Hepatocyte (in vitro differentiated cells): ENCODE measurements around the gene OR4M1. TPM values are rescaled to one million over a fixed set of nuclear protein-coding genes. Genes with fewer than 3 reads are reported as not detected.
A peak's percentile ranks its signal among the peaks of the same experiment; 100 is the strongest.
"Not testable (repeated sequence)": the region's sequence is repeated elsewhere in the genome, so short reads cannot be mapped to it uniquely, and the experiment has no call there.

Experiments
- DNase-seq: peaks from one replicate; pipeline ENCODE4 v3.0.0-alpha.2; 2016; ENCODE audit warnings: low spot score
- H2AFZ ChIP-seq: fragments of 200-600 bp; sonication (generic); 2 replicates; pipeline ENCODE4 v1.6.0; 2016; ENCODE audit warnings: antibody characterized with exemption, mild to moderate bottlenecking
- H3K27ac ChIP-seq: fragments of 200-600 bp; sonication (generic); 2 replicates; pipeline ENCODE4 v1.5.1; 2016; ENCODE audit warnings: mild to moderate bottlenecking
- H3K27me3 ChIP-seq: fragments of 200-600 bp; sonication (generic); 2 replicates; pipeline ENCODE4 v1.6.1; 2016
- H3K36me3 ChIP-seq: fragments of 200-600 bp; sonication (generic); replicated peaks from 2 replicates; pipeline ENCODE4 v1.5.1; 2016; ENCODE audit warnings: low read depth; ENCODE audit not compliant: insufficient read depth
- H3K4me1 ChIP-seq: fragments of 200-600 bp; sonication (generic); 2 replicates; pipeline ENCODE4 v1.5.1; 2016; ENCODE audit warnings: mild to moderate bottlenecking, moderate library complexity; ENCODE audit not compliant: insufficient read depth
- H3K4me2 ChIP-seq: fragments of 200-600 bp; sonication (generic); 2 replicates; pipeline ENCODE4 v1.6.0; 2016
- H3K4me3 ChIP-seq: fragments of 200-600 bp; sonication (generic); 2 replicates; pipeline ENCODE4 v1.5.1; 2016; ENCODE audit warnings: mild to moderate bottlenecking
- H3K79me2 ChIP-seq: fragments of 200-600 bp; sonication (generic); 2 replicates; pipeline ENCODE4 v1.6.0; 2017; ENCODE audit warnings: mild to moderate bottlenecking
- H3K9me2 ChIP-seq: fragments of 200-600 bp; sonication (generic); replicated peaks from 2 replicates; pipeline ENCODE4 v1.6.0; 2017; ENCODE audit warnings: mild to moderate bottlenecking; ENCODE audit not compliant: insufficient read depth
- H3K9me3 ChIP-seq: fragments of 200-600 bp; sonication (generic); 2 replicates; pipeline ENCODE4 v1.5.1; 2016; ENCODE audit warnings: low read depth, mild to moderate bottlenecking
- H4K20me1 ChIP-seq: fragments of 200-600 bp; sonication (generic); 2 replicates; pipeline ENCODE4 v1.6.0; 2016; ENCODE audit warnings: mild to moderate bottlenecking; ENCODE audit not compliant: insufficient read depth, poor library complexity, severe bottlenecking
- EZH2 ChIP-seq: fragments of 200-600 bp; sonication (generic); IDR thresholded peaks from 2 replicates; pipeline ENCODE4 v1.6.1; 2016; ENCODE audit warnings: antibody characterized with exemption, mild to moderate bottlenecking, borderline replicate concordance
- EZH2phosphoT487 ChIP-seq: fragments of 200-600 bp; sonication (generic); IDR thresholded peaks from one replicate; pipeline ENCODE4 v1.6.1; 2018; ENCODE audit warnings: antibody characterized with exemption, mild to moderate bottlenecking, low read depth, moderate library complexity; ENCODE audit not compliant: unreplicated experiment, severe bottlenecking
- WGBS: methylation state at CpG from one replicate; pipeline ENCODE4 v1.1.6; 2016; ENCODE audit warnings: low lambda C conversion rate; ENCODE audit errors: missing lambda C conversion rate; 5-methylcytosine and 5-hydroxymethylcytosine counted together
- polyA plus RNA-seq: library from polyadenylated mRNA; unstranded; fragments of >200 nt; fragmentation: Nextera tagmentation; extraction: Ambion mirVana; gene quantifications from 2 replicates; pipeline ENCODE4 v1.2.1, GENCODE V29; 2016
- total RNA-seq: library from RNA; depleted of rRNA; stranded (reverse); fragments of >200 nt; gene quantifications from 2 replicates; pipeline ENCODE4 v1.2.3, GENCODE V29; 2014
- TF ChIP-seq, protein P1 (sequence below): fragments of 200-600 bp; sonication (generic); IDR thresholded peaks from 2 replicates; pipeline ENCODE4 v1.5.1; 2016; ENCODE audit warnings: antibody characterized with exemption, mild to moderate bottlenecking; ENCODE audit not compliant: poor library complexity

Gene OR4M1
- total and polyA plus RNA-seq, 2 experiments from 2014 or later, result not detected

GRCh38 chr14:19799880-19800279 lies 26.6 kb downstream of the OR4M1 start:
- no peak overlapping the region for H3K27ac ChIP-seq
- peaks cover 25% of the 10 kb centered on the region for H3K9me3 ChIP-seq
- no peak overlapping the region for H3K4me3 ChIP-seq
- no peak overlapping the region for H3K4me2 ChIP-seq
- no peaks in the 10 kb centered on the region for H3K27me3 ChIP-seq
- no peaks in the 10 kb centered on the region for H4K20me1 ChIP-seq
- WGBS, result 63% methylated on average over 5 of the region's 5 CpGs
- H3K9me2 ChIP-seq, result no peaks in the 10 kb centered on the region
- no peaks in the 10 kb centered on the region for H3K79me2 ChIP-seq
- H3K4me1 ChIP-seq, result no peaks in the 10 kb centered on the region
- DNase-seq, result no peak
- TF ChIP-seq, protein P1, sequence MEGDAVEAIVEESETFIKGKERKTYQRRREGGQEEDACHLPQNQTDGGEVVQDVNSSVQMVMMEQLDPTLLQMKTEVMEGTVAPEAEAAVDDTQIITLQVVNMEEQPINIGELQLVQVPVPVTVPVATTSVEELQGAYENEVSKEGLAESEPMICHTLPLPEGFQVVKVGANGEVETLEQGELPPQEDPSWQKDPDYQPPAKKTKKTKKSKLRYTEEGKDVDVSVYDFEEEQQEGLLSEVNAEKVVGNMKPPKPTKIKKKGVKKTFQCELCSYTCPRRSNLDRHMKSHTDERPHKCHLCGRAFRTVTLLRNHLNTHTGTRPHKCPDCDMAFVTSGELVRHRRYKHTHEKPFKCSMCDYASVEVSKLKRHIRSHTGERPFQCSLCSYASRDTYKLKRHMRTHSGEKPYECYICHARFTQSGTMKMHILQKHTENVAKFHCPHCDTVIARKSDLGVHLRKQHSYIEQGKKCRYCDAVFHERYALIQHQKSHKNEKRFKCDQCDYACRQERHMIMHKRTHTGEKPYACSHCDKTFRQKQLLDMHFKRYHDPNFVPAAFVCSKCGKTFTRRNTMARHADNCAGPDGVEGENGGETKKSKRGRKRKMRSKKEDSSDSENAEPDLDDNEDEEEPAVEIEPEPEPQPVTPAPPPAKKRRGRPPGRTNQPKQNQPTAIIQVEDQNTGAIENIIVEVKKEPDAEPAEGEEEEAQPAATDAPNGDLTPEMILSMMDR, result no peak
- TF ChIP-seq EZH2phosphoT487, result no peak
- TF ChIP-seq EZH2, result no peak
- H3K36me3 ChIP-seq, result no peaks in the 10 kb centered on the region
- H2AFZ ChIP-seq, result no peak overlapping the region

DNA sequence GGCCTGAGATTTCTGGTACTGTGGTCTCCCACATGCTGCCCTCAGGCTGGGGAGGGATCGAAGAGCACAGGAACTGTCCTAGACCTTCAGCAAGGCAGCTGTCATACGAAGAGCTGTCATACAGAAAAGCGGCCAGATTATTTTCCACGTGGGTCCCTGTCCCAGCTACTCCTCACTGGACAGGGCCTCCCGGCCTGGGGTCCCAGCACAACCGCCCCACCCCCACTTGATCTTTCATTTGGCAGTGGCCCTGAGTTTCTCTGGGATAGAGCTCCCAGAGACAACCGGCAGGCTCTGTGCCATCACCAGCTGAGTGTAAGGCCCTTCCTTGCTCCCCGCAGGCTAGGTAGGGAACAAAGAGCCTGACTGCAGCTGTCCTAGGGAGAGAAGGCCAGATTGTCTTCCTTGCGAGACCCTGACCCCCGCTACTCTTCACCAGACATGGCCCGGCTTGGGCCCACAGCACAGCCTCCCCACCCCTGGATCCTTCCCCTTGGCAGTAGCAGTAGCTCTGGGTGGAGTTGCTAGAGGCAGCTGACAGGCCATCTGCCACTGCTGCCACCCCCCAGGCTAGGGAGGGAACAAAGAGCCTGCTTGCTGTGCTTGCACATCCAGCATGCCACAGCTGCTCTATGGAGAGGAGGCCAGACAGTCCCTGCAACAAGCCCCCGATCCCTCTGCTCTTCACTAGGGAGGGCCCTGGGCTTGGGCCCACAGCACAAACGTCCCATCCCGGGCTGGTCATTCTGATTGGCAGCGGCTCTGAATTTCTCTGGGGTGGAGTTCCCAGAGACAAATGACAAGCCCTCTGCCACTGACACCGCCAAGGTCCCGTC lies 27.2 kb downstream of the OR4M1 start:
- no peak for TF ChIP-seq EZH2phosphoT487
- TF ChIP-seq, protein P1, result no peak
- Histone ChIP-seq H3K79me2 (no peaks in the 10 kb centered on the region), H3K9me2 (no peaks in the 10 kb centered on the region), H3K4me1 (no peaks in the 10 kb centered on the region), H3K4me3 (no peak overlapping the region), H3K36me3 (no peaks in the 10 kb centered on the region), H4K20me1 (no peaks in the 10 kb centered on the region), H3K4me2 (no peak overlapping the region), H3K27me3 (no peaks in the 10 kb centered on the region), H3K27ac (no peak overlapping the region), H3K9me3 (peaks cover 31% of the 10 kb centered on the region), H2AFZ (no peak overlapping the region)
- DNase-seq, result no peak
- WGBS, result 78% methylated on average over 17 of the region's 17 CpGs

GRCh38 chr14:19801118-19801464 lies 27.8 kb downstream of the OR4M1 start:
- Histone ChIP-seq H3K4me1 (no peaks in the 10 kb centered on the region), H2AFZ (no peak overlapping the region), H3K9me3 (peaks cover 37% of the 10 kb centered on the region), H3K4me3 (no peak overlapping the region), H3K27ac (no peak overlapping the region), H3K27me3 (no peaks in the 10 kb centered on the region), H4K20me1 (no peaks in the 10 kb centered on the region), H3K4me2 (no peak overlapping the region), H3K79me2 (no peaks in the 10 kb centered on the region), H3K9me2 (no peaks in the 10 kb centered on the region), H3K36me3 (no peaks in the 10 kb centered on the region)
- 60% methylated on average over 13 of the region's 13 CpGs for WGBS
- no peak for DNase-seq
- TF ChIP-seq EZH2phosphoT487, result no peak
- TF ChIP-seq, protein P1, result no peak
- no peak for TF ChIP-seq EZH2

DNA sequence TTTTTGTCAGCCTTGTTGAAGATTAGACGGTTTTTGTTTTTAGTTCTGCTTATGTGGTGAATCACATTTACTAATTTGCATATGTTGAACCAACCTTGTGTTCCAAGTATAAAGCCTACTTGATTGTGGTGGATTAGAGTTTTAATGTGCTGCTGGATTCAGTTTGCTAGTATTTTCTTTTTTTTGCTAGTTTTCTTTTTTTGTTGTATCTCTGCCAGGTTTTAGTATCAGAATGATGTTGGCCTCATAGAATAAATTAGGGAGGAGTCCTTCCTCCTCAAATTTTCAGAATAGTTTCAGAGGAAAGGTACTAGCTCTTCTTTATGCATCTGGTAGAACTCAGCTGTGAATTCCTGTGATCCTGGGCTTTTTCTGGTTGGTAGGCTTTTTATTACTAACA lies 30.2 kb downstream of the OR4M1 start, which contains the start of gene OR4N2:
Gene OR4N2 (plus strand): TSS at position 301 of the 400 bp plus-strand sequence. CDS start 23,679 bp downstream, outside the sequence.
- H3K9me2 ChIP-seq, DNase-seq, H3K27me3 ChIP-seq, H3K79me2 ChIP-seq, H4K20me1 ChIP-seq, H3K4me3 ChIP-seq, H3K4me1 ChIP-seq, H3K36me3 ChIP-seq, H2AFZ ChIP-seq, H3K4me2 ChIP-seq, H3K27ac ChIP-seq: not testable (repeated sequence)
- 60% methylated on average over 1 of the region's 1 CpG for WGBS
- peaks cover 44% of the 10 kb centered on the region for H3K9me3 ChIP-seq

DNA sequence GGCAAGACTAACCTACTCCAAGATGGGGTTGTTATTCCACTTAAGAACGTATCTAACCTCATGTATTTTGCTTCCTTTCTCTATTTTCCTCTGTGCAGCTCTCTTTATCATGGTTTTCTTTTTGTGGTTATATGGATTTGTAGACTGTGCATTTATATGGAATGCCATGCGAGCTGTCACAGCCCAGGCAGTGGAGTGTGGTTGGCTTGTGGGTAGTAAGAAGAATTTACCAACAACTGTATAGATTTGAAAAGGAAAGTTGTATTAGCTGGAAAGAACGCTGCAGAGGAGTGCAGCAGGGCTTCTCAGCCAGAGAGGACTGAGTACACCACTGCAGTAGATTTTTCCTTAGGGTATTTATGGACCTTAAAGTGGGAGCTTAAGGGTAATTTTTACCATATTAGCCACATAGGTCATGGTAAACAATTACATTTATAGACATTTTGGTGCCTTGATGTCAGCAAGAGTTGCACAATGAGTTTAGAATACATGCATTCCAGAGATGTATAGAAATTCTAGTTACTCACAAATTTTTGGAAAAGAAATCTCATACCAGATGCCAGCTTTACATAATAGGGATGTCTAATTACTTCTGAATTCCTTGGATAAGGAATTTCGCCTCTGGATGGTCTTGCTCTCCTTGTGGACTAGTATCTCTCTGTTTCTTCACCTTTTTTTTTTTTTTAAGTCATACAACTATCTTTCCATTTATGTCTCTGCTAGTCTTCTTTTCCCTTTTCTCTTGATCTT lies 40.0 kb downstream of the OR4M1 start:
- not testable (repeated sequence) for H3K36me3 ChIP-seq, H3K4me1 ChIP-seq, H2AFZ ChIP-seq, H3K9me2 ChIP-seq, H3K27me3 ChIP-seq, H3K79me2 ChIP-seq, H4K20me1 ChIP-seq, H3K4me2 ChIP-seq, H3K27ac ChIP-seq, DNase-seq
- H3K9me3 ChIP-seq, result peaks cover 14% of the 10 kb centered on the region
- 50% methylated on average over 4 of the region's 4 CpGs for WGBS
- peak overlapping the region; percentile 8 for H3K4me3 ChIP-seq

- H3K9me2 ChIP-seq, H2AFZ ChIP-seq, H3K27me3 ChIP-seq, DNase-seq, H3K4me2 ChIP-seq, H3K79me2 ChIP-seq, H3K36me3 ChIP-seq, H3K27ac ChIP-seq, H3K4me3 ChIP-seq, H3K4me1 ChIP-seq, H4K20me1 ChIP-seq: not testable (repeated sequence)
- H3K9me3 ChIP-seq, result peaks cover 22% of the 10 kb centered on the region
- WGBS, result 22% methylated on average over 1 of the region's 1 CpG
Measured at GRCh38 chr14:19819879-19820278, 46.6 kb downstream of the OR4M1 start.
